IPS-18c (cell line): ENCODE data around the gene PPIB.

Source experiments
- H3K4me3 ChIP-seq: 2 replicates; pipeline ENCODE4 v1.7.0; 2013; ENCODE audit warnings: low read depth, mild to moderate bottlenecking, low read length, moderate library complexity; ENCODE audit not compliant: insufficient read depth
- H3K9me3 ChIP-seq: one replicate; pipeline ENCODE4 v1.6.1; 2013; ENCODE audit warnings: mild to moderate bottlenecking, low read length, moderate library complexity; ENCODE audit not compliant: control insufficient read depth, insufficient read depth

The PPIB gene

DNA sequence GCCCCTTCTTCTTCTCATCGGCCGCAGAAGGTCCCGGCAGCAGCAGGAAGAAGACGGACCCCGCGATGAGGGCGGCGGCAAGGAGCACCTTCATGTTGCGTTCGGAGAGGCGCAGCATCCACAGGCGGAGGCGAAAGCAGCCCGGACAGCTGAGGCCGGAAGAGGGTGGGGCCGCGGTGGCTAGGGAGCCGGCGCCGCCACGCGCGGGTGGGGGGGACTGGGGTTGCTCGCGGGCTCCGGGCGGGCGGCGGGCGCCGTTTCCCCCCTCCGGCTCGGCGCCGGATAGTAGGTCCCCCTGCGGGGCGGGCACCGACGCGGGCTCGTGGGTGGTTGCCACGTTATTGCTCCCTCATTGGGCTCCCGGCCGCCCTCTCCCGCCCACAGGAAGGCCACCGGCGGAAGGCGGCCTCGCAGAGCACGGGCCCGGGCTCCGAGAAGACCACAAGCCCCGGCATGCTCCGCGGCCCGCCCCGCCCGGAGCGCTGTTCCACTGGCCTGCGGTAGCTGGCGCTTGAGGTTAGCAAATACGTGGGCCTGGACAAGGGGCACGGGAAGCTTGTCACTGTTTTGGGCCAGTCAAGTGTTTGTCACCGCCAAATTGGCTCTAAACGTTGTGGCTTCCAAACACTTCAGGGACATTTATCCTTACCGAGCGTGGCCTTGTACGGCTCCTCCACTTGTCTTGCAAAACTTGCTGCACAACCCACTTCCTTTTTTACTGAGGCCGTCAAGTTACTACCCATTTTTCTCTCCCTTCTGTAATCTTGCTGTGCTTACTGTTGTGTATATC, at the start of gene PPIB:
Gene PPIB (minus strand): TSS at position 154 of the 790 bp plus-strand sequence. CDS start 36 bp downstream, at position 118.
- Histone ChIP-seq H3K9me3 (no peaks in the 10 kb centered on the region), H3K4me3 (peak within 1 kb of the TSS; percentile 95)

DNA sequence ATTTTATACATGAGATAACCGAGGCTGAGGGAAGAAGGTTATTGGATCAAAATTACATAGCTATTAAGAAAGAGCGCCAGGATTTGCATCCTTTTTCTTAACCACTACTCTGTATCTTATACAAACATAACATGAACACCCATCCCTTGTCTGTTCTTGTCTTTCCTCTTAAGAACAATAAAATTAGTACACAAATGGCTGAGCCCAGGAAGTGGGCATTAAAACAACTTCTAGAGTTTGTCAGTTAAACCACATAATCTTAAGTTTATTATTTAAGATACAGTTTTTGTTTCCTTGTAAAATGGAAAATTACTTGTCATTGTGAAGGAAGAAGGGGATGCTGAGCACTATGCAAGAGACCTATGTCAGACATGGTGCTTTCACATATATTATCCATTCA, 48.9 kb upstream of the PPIB start:
- H3K4me3 ChIP-seq = no peak overlapping the region
- H3K9me3 ChIP-seq = no peaks in the 10 kb centered on the region

DNA sequence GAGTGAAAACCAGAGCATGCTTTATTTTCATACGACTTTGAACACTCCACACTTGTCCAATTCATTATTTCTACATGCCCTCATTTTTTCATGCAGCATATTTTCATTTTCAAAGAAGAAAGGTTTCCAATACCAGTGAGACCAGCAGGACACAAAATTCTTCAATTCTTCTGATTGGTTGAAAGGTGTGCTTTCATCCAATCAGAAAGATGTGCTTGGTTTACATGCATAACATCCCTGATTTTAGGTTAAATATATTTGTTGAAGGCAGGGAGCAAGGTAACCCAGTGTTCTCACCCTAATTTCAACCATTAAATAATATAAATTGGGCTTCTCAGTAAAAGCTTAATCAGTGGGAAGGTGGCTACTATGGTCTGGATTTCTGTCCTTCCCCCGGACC, 47.5 kb upstream of the PPIB start:
- Histone ChIP-seq H3K9me3 (no peaks in the 10 kb centered on the region), H3K4me3 (no peak overlapping the region)

GRCh38 chr15:64209680-64210334, 47.0 kb upstream of the PPIB start:
- no peak overlapping the region for H3K4me3 ChIP-seq
- H3K9me3 ChIP-seq = no peaks in the 10 kb centered on the region

DNA sequence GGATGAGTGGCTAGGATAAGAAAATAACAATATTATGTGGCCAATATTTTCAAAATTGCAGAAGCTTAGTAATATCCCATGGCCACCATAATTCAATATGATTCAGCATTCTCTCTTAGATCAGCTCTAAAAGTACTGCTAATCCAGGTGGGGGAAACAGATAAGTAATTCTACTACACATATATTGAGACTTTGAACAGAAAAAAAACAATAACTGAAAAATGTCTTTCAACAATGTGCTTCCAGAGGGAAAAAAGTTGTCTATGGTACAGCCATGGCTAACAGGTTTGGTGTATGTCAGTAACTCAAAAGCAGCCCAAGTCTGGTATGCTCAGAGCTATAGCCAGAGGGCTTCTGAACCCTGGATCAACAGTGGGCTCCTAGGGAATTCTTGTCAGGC, 42.4 kb upstream of the PPIB start:
- Histone ChIP-seq H3K9me3 (no peaks in the 10 kb centered on the region), H3K4me3 (no peak overlapping the region)

DNA sequence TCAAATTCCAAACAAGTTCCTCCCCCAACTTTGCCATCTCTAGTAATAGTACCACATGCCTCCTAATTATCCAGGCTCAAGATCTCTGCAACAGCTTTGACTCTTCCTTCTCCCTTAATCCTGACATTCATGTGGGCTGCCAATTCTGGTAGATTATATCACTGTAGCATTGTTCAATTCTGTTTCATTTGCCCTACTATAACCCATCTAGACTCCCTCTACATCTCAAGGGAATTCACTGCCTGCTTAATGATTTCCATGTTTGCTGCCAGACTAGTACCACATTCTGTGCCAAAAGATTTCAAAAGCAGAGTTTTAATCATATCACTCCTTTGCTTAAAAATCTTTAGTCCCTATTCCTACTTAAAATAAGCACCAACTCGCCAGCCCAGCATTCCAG, 34.6 kb upstream of the PPIB start:
- H3K4me3 ChIP-seq = no peak overlapping the region
- no peaks in the 10 kb centered on the region for H3K9me3 ChIP-seq

DNA sequence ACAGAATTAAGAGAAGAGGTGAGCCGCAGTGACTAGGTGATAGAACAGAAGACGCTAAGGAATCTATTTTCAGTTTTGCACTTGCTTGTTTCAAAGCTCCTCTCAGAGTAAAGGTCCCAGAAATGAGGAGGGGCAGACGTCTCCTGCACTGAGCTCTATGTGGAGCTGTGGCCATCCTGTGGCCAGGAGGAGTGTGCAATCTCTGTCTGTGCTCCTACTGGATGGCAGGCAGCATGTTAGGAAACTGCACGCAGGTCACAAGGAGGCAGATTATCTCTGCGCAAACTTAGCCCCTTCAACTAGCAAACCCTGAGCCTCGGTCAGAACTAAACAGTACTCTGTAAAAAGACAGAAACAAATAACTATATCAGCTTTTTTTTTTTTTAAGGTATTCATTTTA, 31.1 kb upstream of the PPIB start:
- H3K4me3 ChIP-seq = no peak overlapping the region
- H3K9me3 ChIP-seq = no peaks in the 10 kb centered on the region

DNA sequence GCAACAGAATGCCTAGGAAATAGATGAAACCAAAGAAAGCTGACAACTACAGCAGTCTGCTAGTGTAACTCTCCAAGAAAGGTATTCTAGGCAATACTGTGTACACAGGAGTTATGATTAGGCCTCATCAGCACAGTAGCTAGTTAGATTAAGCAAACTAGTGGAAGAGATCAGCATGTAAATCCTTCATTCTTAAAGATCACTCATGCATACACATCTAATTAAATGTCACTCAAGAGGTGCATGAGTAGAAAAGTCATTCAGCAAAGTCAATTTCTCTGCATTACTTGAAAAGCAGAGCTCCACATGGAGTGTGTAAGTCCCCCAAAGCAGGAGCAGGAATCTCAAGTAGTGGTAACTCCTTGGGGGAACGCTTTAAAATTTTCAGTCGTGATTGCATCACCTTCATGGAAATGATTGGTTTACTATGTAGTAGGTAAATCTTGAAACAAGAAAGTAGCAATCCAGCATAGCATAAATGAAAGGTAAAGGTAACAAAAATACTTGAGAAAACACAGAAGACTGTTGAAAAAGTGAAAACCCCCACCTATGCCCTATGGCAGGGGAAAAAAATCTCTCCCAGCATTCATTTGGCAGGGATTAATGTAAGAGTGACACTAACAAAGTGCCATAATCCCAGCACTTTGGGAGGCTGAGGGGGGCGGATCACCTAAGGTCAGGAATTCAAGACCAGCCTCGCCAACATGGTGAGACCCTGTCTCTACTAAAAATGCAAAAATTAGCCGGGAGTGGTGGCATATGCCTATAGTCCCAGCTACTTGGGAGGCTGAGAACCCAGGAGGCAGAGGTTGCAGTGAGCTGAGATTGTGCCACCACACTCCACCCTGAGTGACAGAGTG, 29.4 kb upstream of the PPIB start:
- H3K9me3 ChIP-seq = no peaks in the 10 kb centered on the region
- no peak overlapping the region for H3K4me3 ChIP-seq

GRCh38 chr15:64187396-64188191, 24.8 kb upstream of the PPIB start:
- no peaks in the 10 kb centered on the region for H3K9me3 ChIP-seq
- no peak overlapping the region for H3K4me3 ChIP-seq

DNA sequence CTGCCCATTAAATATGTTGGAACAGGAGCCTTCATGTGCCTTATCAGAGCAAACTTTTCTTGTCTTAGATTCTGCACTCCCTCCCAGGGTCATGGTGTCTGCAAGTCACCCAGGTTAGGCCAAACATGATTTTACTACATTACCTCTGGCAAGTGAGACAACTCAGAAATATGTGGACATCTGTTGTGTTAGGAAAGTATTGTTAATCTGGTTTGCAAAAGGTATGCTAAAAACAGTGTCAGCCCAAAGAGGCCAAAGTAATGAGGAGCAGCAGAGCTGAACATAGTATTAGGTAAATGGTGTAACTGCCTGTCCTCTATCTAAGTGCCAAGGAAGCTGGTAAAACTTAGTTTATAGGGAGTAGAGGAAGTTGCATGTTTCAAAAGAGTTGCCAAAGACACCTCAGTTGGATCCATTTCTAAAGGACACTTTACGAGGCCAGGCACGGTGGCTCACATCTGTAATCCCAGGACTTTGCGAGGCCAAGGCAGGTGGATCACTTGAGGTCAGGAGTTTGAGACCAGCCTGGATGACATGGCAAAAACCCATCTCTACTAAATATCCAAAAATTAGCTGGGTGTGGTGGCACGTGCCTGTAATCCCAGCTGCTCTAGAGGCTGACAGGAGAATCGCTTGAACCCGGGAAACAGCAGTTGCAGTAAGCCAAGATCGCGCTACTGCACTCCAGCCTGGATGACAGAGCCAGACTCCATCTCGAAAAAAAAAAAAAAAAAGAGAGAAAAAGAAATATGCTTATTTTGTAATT, 22.5 kb upstream of the PPIB start:
- no peak overlapping the region for H3K4me3 ChIP-seq

GRCh38 chr15:64182859-64183370, 20.1 kb upstream of the PPIB start:
- Histone ChIP-seq H3K4me3 (no peak overlapping the region), H3K9me3 (no peaks in the 10 kb centered on the region)

More for the DNA sequence above, 22.5 kb upstream of the PPIB start:
- no peaks in the 10 kb centered on the region for H3K9me3 ChIP-seq

DNA sequence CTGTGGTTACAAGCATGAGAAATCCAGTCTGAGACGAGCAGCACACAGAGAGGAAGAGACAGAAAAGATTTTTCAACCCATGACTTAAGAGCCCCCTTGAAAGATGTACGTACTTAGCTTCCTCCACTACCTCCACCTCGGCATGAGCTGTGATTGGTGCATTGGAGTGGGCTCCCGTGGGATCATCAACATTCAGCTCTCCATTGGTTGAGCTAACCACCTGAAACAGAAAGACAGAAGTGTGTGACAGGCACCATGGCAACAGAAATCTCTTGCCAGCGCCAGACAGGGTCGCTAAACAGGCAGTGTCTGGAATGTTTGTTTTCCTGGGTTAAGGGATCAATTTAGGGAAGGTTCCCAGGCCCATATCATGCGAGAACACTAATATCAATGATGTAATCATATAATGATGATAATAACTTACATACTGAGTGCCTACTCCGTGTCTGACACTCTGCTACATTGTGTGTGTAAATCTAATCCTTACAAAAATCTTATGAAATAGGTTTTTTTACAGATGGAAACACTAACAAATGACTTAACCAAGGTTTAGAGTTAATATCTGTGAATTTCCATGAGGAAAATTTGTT, 17.5 kb upstream of the PPIB start:
- H3K9me3 ChIP-seq = no peaks in the 10 kb centered on the region
- no peak overlapping the region for H3K4me3 ChIP-seq

DNA sequence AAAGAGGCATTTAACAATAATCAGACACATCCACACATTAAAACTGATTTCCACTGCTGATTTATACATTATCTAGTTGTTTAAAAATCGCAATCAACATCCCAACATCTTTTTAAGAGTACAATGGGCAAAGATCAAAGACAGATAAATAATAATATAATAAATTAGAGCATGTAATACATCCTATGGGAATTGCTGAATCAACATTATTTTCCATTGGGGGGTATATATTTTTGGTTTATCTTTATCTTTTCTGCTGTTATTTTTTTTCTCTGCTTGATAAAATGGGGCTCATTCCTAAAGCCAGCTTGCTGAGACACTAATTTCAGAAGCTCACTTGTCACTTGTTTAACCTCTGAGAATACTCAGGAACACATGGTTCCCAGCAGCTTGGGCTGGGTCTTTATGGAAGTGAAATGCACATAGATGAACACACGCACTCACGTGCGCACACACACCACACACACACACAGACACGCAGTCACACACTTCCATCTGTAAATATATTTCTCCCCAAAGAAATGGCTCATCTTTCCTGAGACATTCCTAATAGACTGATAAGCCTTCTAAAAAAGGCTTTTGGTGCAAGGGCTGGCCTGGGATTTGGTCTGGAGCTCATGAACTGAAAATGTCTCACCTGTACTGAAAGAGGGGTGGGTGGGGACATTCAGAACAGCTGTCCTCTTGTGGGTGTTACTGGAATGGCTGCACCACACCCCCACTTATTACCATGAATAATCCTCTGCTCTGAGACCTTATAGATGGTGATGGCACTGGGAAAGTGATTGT, 3.5 kb upstream of the PPIB start:
- H3K9me3 ChIP-seq = no peaks in the 10 kb centered on the region

GRCh38 chr15:64164436-64164835, 1.6 kb upstream of the PPIB start:
- Histone ChIP-seq H3K9me3 (no peaks in the 10 kb centered on the region), H3K4me3 (no peak overlapping the region)

More for the DNA sequence above, 3.5 kb upstream of the PPIB start:
- no peak overlapping the region for H3K4me3 ChIP-seq

GRCh38 chr15:64163659-64164362, 989 bp upstream of the PPIB start:
- peak overlapping the region; percentile 34; the same call in 1 of the 2 replicates for H3K4me3 ChIP-seq

More at GRCh38 chr15:64163659-64164362, 989 bp upstream of the PPIB start:
- H3K9me3 ChIP-seq = no peaks in the 10 kb centered on the region
